GM12878 (cell line): ENCODE measurements around the gene IQGAP2. TPM values are rescaled to one million over a fixed set of nuclear protein-coding genes. Genes with fewer than 3 reads are reported as not detected.

Experiments used
- ATAC-seq: fragments of 200-7000 bp; cut with Tn5 transposase; 3 replicates; pipeline ENCODE4 v1.9.1; 2020; ENCODE audit warnings: mild to moderate bottlenecking, moderate library complexity
- BruUV-seq: library from RNA; stranded (reverse); fragments of 400-500 nt; replicated peaks from 2 replicates; lab custom pipeline; 2021; lab: Mats Ljungman, UMichigan
- CTCF ChIA-PET: fragments of 300-600 bp; sonication (Branson Sonifier 250); formaldehyde crosslinking; extraction: SDS; loops from one replicate; lab custom pipeline; 2021; ENCODE audit warnings: inconsistent platforms; lab: Yijun Ruan, JAX
- POLR2A ChIA-PET: fragments of 350-600 bp; formaldehyde crosslinking; extraction: SDS; loops from one replicate; lab custom pipeline; 2021; ENCODE audit warnings: inconsistent platforms; lab: Charles Lee
- RAD21 ChIA-PET: fragments of 300-600 bp; sonication (Branson Sonifier 250); formaldehyde crosslinking; loops from one replicate; lab custom pipeline; 2023; ENCODE audit warnings: antibody characterized with exemption; ENCODE audit not compliant: unreplicated experiment; lab: Charles Lee
- SMC1A ChIA-PET: fragments of 300-600 bp; sonication (Branson Sonifier 250); formaldehyde crosslinking; loops from one replicate; lab custom pipeline; 2023; ENCODE audit not compliant: unreplicated experiment, uncharacterized antibody; lab: Charles Lee
- DNase-seq: peaks from one replicate; pipeline ENCODE4 v3.0.0-alpha.2; 2011; ENCODE audit warnings: low read depth, low spot score
- FAIRE-seq: peaks from 3 replicates; lab custom pipeline; 2011; peaks lifted over from hg19 to GRCh38; lab: Jason Lieb, UNC
- H2AFZ ChIP-seq: 2 replicates; pipeline ENCODE4 v1.6.0; 2011; ENCODE audit warnings: low read depth, low read length, control low read depth; ENCODE audit not compliant: control insufficient read depth
- H3K27ac ChIP-seq: 2 replicates; pipeline ENCODE4 v1.5.1; 2011; ENCODE audit warnings: control low read depth; ENCODE audit not compliant: control insufficient read depth, insufficient read depth
- H3K27me3 ChIP-seq, 2 experiments: replicated peaks in 1 of 2; 2 replicates each; pipeline versions ENCODE4 v1.6.0 to v1.6.1; 2011; ENCODE audit warnings: low read length in 1 of 2; ENCODE audit not compliant: control insufficient read depth in 2 of 2, insufficient read depth in 2 of 2
- H3K36me3 ChIP-seq, 2 experiments: 2 replicates each; pipeline ENCODE4 v1.5.1; 2011; ENCODE audit warnings: low read length in 1 of 2; ENCODE audit not compliant: control insufficient read depth in 2 of 2, insufficient read depth in 2 of 2
- H3K4me1 ChIP-seq: 2 replicates; pipeline ENCODE4 v1.6.1; 2011; ENCODE audit warnings: mild to moderate bottlenecking, low read length, moderate library complexity, mixed read lengths; ENCODE audit not compliant: control insufficient read depth, insufficient read depth
- H3K4me2 ChIP-seq: 2 replicates; pipeline ENCODE4 v1.6.0; 2011; ENCODE audit warnings: control low read depth; ENCODE audit not compliant: control insufficient read depth, insufficient read depth
- H3K4me3 ChIP-seq: fragments of 200-600 bp; sonication (generic); 2 replicates; pipeline ENCODE4 v1.5.1; 2016
- H3K79me2 ChIP-seq: 2 replicates; pipeline ENCODE4 v1.6.0; 2011; ENCODE audit warnings: low read length; ENCODE audit not compliant: control insufficient read depth, insufficient read depth
- H3K9ac ChIP-seq: 2 replicates; pipeline ENCODE4 v1.8.0; 2011; ENCODE audit warnings: low read length, control low read depth, mixed read lengths; ENCODE audit not compliant: control insufficient read depth, insufficient read depth
- H3K9me3 ChIP-seq: replicated peaks from 3 replicates; pipeline ENCODE4 v1.5.1; 2011; ENCODE audit warnings: mild to moderate bottlenecking, low read length; ENCODE audit not compliant: control insufficient read depth, insufficient read depth
- H4K20me1 ChIP-seq: 2 replicates; pipeline ENCODE4 v1.6.0; 2011; ENCODE audit not compliant: control insufficient read depth, insufficient read depth
- KLF5 ChIP-seq: fragments of 450-650 bp; IDR thresholded peaks from 2 replicates; pipeline ENCODE4 v1.6.1; 2014; ENCODE audit warnings: mild to moderate bottlenecking; ENCODE audit not compliant: partially characterized antibody
- POLR2A ChIP-seq: IDR thresholded peaks from 2 replicates; pipeline ENCODE4 v1.6.1; 2011; ENCODE audit warnings: low read depth, mild to moderate bottlenecking, low read length
- SUZ12 ChIP-seq: fragments of 200-600 bp; sonication (generic); IDR thresholded peaks from one replicate; pipeline ENCODE4 v1.6.1; 2018; ENCODE audit warnings: antibody characterized with exemption, mild to moderate bottlenecking; ENCODE audit not compliant: unreplicated experiment
- WRNIP1 ChIP-seq: IDR thresholded peaks from 2 replicates; pipeline ENCODE4 v1.6.1; 2011; ENCODE audit warnings: low read depth, low read length, improper control_type of control experiment, borderline replicate concordance
- WGBS: methylation state at CpG from one replicate; pipeline ENCODE4 v1.1.6; 2016; ENCODE audit warnings: low lambda C conversion rate; ENCODE audit not compliant: insufficient replicate concordance, insufficient coverage; ENCODE audit errors: missing lambda C conversion rate; 5-methylcytosine and 5-hydroxymethylcytosine counted together
- in situ Hi-C: fragments of 300-500 bp; cut with MboI; formaldehyde crosslinking; loops from 9 replicates; pipeline ENCODE4 v1.14.3; 2018; ENCODE audit warnings: mixed read lengths
- intact Hi-C: fragments of 100-400 bp; cut with micrococcal nuclease; formaldehyde crosslinking; loops from one replicate; pipeline ENCODE4 v1.14.2; 2022; ENCODE audit not compliant: unreplicated experiment
- polyA plus RNA-seq, 11 experiments: library from polyadenylated mRNA; depleted of rRNA in 4 of 11; unstranded in 6 of 11; stranded (reverse) in 5 of 11; fragments of >200 nt; fragmentation: Nextera tagmentation in 4 of 11; fragmentation: Illumina TruSeq in 1 of 11; extraction: Ambion mirVana in 4 of 11; extraction: Trizol in 1 of 11; gene quantifications; 1 replicate in 1 of 11; 2 replicates in 10 of 11; pipeline versions ENCODE4 v1.2.1 to v1.2.3, GENCODE V29; 2011 to 2016; ENCODE audit warnings: inconsistent platforms in 2 of 11, missing spikeins in 2 of 11, low read depth in 1 of 11
- total RNA-seq, 4 experiments: library from RNA; depleted of rRNA in 3 of 4; stranded (reverse); fragments of >200 nt in 3 of 4; fragmentation: Illumina TruSeq in 1 of 4; extraction: Trizol in 1 of 4; gene quantifications; 2 replicates each; pipeline versions ENCODE4 v1.2.1 to v1.2.3, GENCODE V29; 2013 to 2021
- TF ChIP-seq, protein P1 (sequence below): fragments of 150-350 bp; IDR thresholded peaks from 2 replicates; pipeline ENCODE4 v1.6.1; 2014; ENCODE audit warnings: mild to moderate bottlenecking, low read depth, low read length
- TF ChIP-seq, protein P2 (sequence below): IDR thresholded peaks from 2 replicates; pipeline ENCODE4 v1.6.1; 2012; ENCODE audit warnings: low read depth, low read length, improper control_type of control experiment
- TF ChIP-seq, protein P3 (sequence below): fragments of 450-650 bp; formaldehyde crosslinking; IDR thresholded peaks from 2 replicates; pipeline ENCODE4 v1.4.0; 2020; ENCODE audit warnings: mild to moderate bottlenecking, moderate library complexity

The IQGAP2 gene
- total and polyA plus RNA-seq, 10 of the 15 experiments (the other 5 are each of a cell fraction or from before 2014, with no cell fraction given): 14.5 to 41.4 (median 21.8) TPM

DNA sequence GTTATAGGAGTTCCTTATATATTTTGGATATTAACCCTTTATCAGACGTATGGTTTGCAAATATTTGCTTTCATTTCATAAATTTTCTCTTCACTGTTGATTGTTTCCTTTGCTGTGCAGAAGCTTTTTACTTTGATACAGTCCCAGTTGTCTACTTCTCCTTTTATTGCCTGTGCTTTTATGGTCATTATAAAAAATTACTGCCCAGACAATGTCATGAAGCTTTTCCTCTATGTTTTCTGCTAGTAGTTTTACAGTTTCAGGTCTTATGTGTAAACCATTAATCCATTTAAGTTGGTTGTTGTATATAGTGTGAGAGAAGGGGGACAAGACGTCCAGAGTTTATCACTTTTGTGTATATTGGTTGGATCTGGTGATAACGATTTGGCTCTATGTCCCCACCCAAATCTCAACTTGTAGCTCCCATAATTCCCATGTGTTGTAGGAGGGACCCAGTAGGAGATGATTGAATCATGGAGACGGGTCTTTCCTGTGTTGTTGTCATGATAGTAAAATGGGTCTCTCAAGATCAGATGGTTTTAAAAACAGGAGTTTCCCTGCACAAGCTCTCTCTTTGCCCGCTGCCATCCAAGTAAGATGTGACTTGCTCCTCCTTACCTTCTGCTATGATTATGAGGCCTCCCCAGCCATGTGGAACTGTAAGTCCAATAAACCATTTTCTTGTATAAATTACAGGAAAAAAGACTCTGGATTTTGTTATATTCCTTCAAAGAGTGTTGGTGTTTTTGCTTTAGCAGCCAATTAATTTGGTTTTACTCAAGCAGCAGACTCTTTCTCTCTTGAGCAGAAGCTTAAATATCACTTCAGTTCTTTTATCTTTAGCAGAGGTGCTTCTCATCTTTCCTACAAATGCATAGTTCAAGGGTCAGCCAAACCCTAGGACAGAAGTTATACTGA lies 326.5 kb downstream of the IQGAP2 start (continued):
- TF ChIP-seq WRNIP1 (no peak), SUZ12 (no peak), KLF5 (peak; percentile 55)
- TF ChIP-seq, protein P1, sequence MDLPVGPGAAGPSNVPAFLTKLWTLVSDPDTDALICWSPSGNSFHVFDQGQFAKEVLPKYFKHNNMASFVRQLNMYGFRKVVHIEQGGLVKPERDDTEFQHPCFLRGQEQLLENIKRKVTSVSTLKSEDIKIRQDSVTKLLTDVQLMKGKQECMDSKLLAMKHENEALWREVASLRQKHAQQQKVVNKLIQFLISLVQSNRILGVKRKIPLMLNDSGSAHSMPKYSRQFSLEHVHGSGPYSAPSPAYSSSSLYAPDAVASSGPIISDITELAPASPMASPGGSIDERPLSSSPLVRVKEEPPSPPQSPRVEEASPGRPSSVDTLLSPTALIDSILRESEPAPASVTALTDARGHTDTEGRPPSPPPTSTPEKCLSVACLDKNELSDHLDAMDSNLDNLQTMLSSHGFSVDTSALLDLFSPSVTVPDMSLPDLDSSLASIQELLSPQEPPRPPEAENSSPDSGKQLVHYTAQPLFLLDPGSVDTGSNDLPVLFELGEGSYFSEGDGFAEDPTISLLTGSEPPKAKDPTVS: no peak
- TF ChIP-seq, protein P2, sequence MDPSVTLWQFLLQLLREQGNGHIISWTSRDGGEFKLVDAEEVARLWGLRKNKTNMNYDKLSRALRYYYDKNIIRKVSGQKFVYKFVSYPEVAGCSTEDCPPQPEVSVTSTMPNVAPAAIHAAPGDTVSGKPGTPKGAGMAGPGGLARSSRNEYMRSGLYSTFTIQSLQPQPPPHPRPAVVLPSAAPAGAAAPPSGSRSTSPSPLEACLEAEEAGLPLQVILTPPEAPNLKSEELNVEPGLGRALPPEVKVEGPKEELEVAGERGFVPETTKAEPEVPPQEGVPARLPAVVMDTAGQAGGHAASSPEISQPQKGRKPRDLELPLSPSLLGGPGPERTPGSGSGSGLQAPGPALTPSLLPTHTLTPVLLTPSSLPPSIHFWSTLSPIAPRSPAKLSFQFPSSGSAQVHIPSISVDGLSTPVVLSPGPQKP: no peak

DNA sequence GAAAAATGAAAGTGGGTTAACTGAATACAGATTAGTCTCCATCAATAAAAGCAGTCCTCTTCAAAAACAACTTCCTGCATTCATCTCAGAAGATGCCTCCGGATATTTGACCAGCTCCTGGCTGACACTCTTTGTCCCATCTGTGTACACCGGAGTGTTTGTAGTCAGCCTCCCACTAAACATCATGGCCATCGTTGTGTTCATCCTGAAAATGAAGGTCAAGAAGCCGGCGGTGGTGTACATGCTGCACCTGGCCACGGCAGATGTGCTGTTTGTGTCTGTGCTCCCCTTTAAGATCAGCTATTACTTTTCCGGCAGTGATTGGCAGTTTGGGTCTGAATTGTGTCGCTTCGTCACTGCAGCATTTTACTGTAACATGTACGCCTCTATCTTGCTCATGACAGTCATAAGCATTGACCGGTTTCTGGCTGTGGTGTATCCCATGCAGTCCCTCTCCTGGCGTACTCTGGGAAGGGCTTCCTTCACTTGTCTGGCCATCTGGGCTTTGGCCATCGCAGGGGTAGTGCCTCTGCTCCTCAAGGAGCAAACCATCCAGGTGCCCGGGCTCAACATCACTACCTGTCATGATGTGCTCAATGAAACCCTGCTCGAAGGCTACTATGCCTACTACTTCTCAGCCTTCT lies 329.4 kb downstream of the IQGAP2 start:
- ChIA-PET RAD21 (interaction anchor here (0.8 to 12.3 kb wide), 7 partner anchors 12 to 381 kb away, joined by 3 to 254 read pairs (median 4); partner anchors contain the start of gene F2R), CTCF (interaction anchor here (0.7 to 12.4 kb wide), 4 partner anchors 9 to 149 kb away, joined by 3 to 153 read pairs (median 10); no protein-coding TSS in a partner anchor), SMC1A (interaction anchor here (0.8 to 3.6 kb wide), 8 partner anchors 11 to 131 kb away, joined by 3 to 75 read pairs (median 4); no protein-coding TSS in a partner anchor), POLR2A (interaction anchor here (1.0 to 11.0 kb wide), 2 partner anchors 11 to 15 kb away, joined by 4 to 144 read pairs; no protein-coding TSS in a partner anchor)
- H3K4me3 ChIP-seq: peak overlapping the region; percentile 50
- no peaks in the 10 kb centered on the region for H3K36me3 ChIP-seq
- intact Hi-C loops: loop anchor here (1.0 to 10.0 kb wide), 3 partner anchors 11 to 328 kb away; partner anchors contain the start of genes F2R and IQGAP2
- peaks cover 16% of the 10 kb centered on the region for H3K9me3 ChIP-seq
- 0 out of 2 replicates have a peak overlapping the region, but pooled peaks have one; percentile 38 for H3K9ac ChIP-seq
- in situ Hi-C loops: no loop called here
- H3K27me3 ChIP-seq: no peaks in the 10 kb centered on the region
- ATAC-seq (peak; percentile 21), DNase-seq (no peak), FAIRE-seq (no peak)
- H4K20me1 ChIP-seq: no peaks in the 10 kb centered on the region
- peak overlapping the region; percentile 61 for H3K27ac ChIP-seq
- TSS peak; percentile 93 for BruUV-seq
- 43% methylated on average over 15 of the region's 15 CpGs for WGBS
- peak overlapping the region; percentile 84 for H3K4me2 ChIP-seq
- peak overlapping the region; percentile 31 for H2AFZ ChIP-seq
- H3K4me1 ChIP-seq: peaks cover 24% of the 10 kb centered on the region
- H3K79me2 ChIP-seq: no peaks in the 10 kb centered on the region
- TF ChIP-seq POLR2A: no peak
- no peak for TF ChIP-seq SUZ12
- TF ChIP-seq, protein P3, sequence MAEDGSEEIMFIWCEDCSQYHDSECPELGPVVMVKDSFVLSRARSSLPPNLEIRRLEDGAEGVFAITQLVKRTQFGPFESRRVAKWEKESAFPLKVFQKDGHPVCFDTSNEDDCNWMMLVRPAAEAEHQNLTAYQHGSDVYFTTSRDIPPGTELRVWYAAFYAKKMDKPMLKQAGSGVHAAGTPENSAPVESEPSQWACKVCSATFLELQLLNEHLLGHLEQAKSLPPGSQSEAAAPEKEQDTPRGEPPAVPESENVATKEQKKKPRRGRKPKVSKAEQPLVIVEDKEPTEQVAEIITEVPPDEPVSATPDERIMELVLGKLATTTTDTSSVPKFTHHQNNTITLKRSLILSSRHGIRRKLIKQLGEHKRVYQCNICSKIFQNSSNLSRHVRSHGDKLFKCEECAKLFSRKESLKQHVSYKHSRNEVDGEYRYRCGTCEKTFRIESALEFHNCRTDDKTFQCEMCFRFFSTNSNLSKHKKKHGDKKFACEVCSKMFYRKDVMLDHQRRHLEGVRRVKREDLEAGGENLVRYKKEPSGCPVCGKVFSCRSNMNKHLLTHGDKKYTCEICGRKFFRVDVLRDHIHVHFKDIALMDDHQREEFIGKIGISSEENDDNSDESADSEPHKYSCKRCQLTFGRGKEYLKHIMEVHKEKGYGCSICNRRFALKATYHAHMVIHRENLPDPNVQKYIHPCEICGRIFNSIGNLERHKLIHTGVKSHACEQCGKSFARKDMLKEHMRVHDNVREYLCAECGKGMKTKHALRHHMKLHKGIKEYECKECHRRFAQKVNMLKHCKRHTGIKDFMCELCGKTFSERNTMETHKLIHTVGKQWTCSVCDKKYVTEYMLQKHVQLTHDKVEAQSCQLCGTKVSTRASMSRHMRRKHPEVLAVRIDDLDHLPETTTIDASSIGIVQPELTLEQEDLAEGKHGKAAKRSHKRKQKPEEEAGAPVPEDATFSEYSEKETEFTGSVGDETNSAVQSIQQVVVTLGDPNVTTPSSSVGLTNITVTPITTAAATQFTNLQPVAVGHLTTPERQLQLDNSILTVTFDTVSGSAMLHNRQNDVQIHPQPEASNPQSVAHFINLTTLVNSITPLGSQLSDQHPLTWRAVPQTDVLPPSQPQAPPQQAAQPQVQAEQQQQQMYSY (CRISPR knock-in tag): peak; percentile 78
